ENCODE data around the gene ANKRD50.

DNA sequence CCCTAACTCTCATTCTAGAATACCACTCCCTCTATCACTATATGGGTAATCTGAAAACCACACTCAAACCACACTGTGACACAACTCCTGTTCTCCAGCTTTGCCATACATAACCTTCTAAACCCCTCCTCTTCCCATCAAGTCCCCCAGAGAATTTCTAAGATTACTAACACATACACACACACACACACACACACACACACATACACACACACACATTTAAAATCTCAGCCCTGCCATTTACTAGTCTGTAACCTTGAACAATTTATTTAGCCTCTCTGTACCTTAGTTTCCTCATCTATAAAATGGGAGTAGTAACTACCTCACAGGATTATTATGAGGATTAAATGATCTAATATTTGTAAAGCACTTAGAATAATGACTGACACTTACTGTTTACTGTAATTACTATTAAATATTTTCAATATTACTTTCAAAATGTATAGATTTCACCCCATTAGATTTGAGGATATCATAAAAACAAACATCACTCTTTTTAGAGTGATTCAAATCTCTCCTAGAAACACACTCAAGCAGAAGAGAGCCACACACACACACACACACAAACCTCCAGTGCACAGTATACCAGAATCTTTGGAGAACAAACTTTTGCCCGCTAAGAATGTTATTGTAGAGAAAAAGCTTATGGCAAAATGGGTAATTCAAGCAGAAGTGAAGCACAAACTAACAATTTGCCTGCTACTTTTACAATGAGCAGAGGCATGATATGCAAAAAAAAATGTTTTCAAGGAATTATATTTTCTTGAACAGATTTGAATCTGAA is 3.8 kb downstream of the ANKRD50 start:
- TF ChIP-seq CTCF (optimal IDR thresholded peaks at IDR 0.05 in 1 of 3, IDR thresholded peaks at IDR 0.05 in 1 of 3, conservative IDR thresholded peaks at IDR 0.05 in 1 of 3; ENCODE audit: extremely low read depth in 1 of 3, insufficient read depth in 2 of 3, low read length in 3 of 3) = no peak
- no peak for TF ChIP-seq EZH2 (IDR thresholded peaks at IDR 0.05; ENCODE audit: low read length)
